ENCODE data around the gene JAGN1. TPM values are rescaled to one million over a fixed set of nuclear protein-coding genes. Genes with fewer than 3 reads are reported as not detected.

JAGN1 gene
- total RNA-seq: 24.5 and 31.2 TPM in 2 replicates

DNA sequence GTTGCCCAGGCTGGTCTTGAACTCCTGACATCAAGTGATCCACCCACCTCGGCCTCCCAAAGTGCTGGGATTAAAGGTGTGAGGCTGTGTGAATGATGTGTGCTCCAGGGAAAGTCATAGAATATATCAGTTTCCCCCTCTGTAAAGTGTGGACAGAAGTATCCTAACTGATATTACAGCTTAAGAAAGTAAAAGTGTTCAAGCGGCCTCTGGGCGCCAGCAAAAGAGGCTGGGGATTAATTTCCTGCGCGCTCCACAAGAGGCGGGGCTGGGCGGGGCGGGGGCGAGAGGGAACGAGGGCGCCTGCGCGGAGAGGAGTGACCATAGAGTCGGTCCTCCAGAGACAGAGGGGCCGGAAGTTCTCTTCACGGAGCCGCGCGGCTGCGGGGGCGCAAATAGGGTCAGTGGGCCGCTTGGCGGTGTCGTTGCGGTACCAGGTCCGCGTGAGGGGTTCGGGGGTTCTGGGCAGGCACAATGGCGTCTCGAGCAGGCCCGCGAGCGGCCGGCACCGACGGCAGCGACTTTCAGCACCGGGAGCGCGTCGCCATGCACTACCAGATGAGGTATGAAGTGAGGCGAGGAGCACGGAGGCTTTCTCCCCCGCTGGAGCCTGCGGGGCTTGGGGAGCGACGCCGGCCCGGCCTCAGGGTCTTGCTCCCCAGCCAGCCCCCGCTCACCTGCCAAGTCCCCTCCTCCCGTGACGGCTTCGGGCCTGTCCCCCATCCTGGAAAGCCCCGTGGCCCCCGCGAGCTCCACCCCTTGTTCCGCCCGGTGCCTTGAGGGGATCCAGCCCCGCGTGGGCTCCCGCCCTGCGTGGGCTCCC lies at the start of gene JAGN1:
JAGN1 (plus strand) TSS at position 362 of the 823 bp plus-strand sequence; CDS start at position 475, 113 bp downstream.

GRCh38 chr3:9843715-9844438 lies 46.5 kb upstream of the JAGN1 start, which contains the start of gene RPUSD3:
TSS of gene RPUSD3 (minus strand) at chr3:9844008. CDS start at chr3:9843990, 18 bp downstream.

GRCh38 chr3:9879830-9880549 lies 10.4 kb upstream of the JAGN1 start, which contains the start of gene CIDEC:
TSS of gene CIDEC (minus strand) at chr3:9880253. CDS start at chr3:9878486, 1,767 bp downstream.

DNA sequence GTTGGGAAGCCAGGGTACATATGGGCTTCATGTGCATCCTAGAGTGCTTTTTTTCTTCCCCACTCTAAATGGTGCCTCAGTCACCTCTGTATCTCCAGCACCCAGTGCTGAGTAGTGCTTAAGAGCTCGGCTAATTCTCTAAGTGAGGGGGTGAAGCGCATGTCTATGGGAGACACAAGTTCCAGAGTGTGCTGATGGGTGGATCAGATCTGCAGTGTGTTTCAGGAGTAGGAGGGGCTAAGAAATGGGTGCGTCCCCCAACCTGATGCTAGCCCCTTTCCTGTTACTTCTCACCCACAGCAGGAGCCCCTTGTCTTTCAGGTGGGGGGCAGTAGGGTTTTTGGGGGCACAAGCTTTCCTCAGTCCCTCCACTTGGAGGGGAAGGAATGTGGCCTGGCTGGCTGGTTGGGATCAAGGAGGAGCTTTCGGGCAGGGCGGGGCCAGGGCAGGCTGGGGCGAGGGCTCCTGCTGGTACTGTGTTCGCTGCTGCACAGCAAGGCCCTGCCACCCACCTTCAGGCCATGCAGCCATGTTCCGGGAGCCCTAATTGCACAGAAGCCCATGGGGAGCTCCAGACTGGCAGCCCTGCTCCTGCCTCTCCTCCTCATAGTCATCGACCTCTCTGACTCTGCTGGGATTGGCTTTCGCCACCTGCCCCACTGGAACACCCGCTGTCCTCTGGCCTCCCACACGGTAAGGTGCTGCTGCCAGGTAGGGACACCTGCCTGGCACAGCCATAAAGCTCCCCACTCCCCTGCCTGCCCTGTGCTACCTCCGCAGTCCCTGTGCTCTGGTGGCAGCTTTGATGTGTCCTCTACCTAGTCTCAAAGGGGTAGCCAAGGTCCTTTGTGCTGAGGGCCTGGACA lies 12.2 kb downstream of the JAGN1 start, which contains the start of gene IL17RE:
IL17RE (plus strand) TSS at position 477 of the 866 bp plus-strand sequence; CDS start at position 562, 85 bp downstream.

GRCh38 chr3:9916734-9917680 lies 26.6 kb downstream of the JAGN1 start, which contains the start of gene IL17RC:
TSS of gene IL17RC (plus strand) at chr3:9917098. CDS start at chr3:9917316, 218 bp downstream.

DNA sequence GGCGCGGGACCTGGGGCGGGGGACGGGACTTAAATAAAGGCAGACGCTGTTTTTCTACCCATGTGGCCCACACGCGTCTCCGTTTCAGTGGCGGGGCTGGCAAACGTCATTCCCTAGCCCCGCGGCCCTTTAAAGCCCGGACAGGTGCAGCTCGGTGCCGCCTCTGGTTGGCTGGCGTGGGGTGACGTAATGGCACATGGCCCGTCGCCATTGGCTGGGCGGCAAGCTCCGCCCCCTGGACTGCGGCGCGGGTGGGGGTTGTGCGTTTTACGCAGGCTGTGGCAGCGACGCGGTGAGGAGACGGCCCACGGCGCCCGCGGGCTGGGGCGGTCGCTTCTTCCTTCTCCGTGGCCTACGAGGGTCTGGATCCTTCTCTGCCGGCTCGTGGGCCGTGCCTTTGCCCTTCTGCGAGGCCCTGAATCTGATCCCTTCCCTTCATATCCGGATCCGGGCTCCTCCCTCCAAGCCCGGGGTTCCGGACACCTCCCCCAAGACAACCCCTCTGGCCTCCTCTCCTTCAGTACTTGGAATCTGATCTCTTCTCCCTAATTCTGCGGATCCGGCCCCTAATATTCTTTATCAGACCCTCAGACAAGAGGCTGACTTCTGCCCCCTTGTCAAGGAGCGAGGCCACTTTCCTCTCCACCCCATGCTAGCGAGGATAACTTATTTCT lies 43.3 kb downstream of the JAGN1 start, which contains the start of gene CRELD1:
CRELD1 (plus strand) TSS at position 274 of the 674 bp plus-strand sequence. CDS start 605 bp downstream, outside the sequence.

Other genes starting within 250 kb of the JAGN1 start
- 27.9 and 30.4 TPM in 2 replicates for gene MTMR14, start 241.1 kb upstream of the JAGN1 start, total RNA-seq
- gene CPNE9, start 186.8 kb upstream of the JAGN1 start, total RNA-seq: not detected in 2 replicates
- gene BRPF1, start 158.9 kb upstream of the JAGN1 start, total RNA-seq: 12.1 and 14.7 TPM in 2 replicates
- gene OGG1, start 140.7 kb upstream of the JAGN1 start, total RNA-seq: 17.1 and 17.9 TPM in 2 replicates
- gene CAMK1, start 120.7 kb upstream of the JAGN1 start, total RNA-seq: 33.0 and 34.3 TPM in 2 replicates
- 51.1 and 52.7 TPM in 2 replicates for gene TADA3, start 98.1 kb upstream of the JAGN1 start, total RNA-seq
- 170 and 213 TPM in 2 replicates for gene ARPC4, start 97.5 kb upstream of the JAGN1 start, total RNA-seq
- 8.2 and 11.0 TPM in 2 replicates for gene TTLL3, start 80.3 kb upstream of the JAGN1 start, total RNA-seq
- 18.3 and 21.1 TPM in 2 replicates for gene RPUSD3, start 46.6 kb upstream of the JAGN1 start, total RNA-seq
- gene CIDEC, start 10.4 kb upstream of the JAGN1 start, total RNA-seq: 0.14 and 0.18 TPM in 2 replicates
- 0.14 and 0.83 TPM in 2 replicates for gene IL17RE, start 12.2 kb downstream of the JAGN1 start, total RNA-seq
- gene IL17RC, start 26.5 kb downstream of the JAGN1 start, total RNA-seq: 24.7 and 34.0 TPM in 2 replicates
- gene CRELD1, start 43.2 kb downstream of the JAGN1 start, total RNA-seq: 20.1 and 58.8 TPM in 2 replicates
- gene PRRT3, start 61.8 kb downstream of the JAGN1 start, total RNA-seq: 1.6 and 2.1 TPM in 2 replicates
- 72.0 and 78.9 TPM in 2 replicates for gene EMC3, start 96.2 kb downstream of the JAGN1 start, total RNA-seq
- 2.0 and 2.6 TPM in 2 replicates for gene FANCD2, start 135.8 kb downstream of the JAGN1 start, total RNA-seq
- not detected in 2 replicates for gene FANCD2OS, start 217.6 kb downstream of the JAGN1 start, total RNA-seq
- gene BRK1, start 225.1 kb downstream of the JAGN1 start, total RNA-seq: 88.9 and 101 TPM in 2 replicates

Measured in smooth muscle cell of bladder (primary cell).